ENCODE measurements around the gene MTMR11.

GRCh38 chr1:149906570-149907075 lies 30.1 kb downstream of the MTMR11 start:
- TF ChIP-seq POLR2A (IDR thresholded peaks at IDR 0.05), result no peak
- TF ChIP-seq, protein P1, sequence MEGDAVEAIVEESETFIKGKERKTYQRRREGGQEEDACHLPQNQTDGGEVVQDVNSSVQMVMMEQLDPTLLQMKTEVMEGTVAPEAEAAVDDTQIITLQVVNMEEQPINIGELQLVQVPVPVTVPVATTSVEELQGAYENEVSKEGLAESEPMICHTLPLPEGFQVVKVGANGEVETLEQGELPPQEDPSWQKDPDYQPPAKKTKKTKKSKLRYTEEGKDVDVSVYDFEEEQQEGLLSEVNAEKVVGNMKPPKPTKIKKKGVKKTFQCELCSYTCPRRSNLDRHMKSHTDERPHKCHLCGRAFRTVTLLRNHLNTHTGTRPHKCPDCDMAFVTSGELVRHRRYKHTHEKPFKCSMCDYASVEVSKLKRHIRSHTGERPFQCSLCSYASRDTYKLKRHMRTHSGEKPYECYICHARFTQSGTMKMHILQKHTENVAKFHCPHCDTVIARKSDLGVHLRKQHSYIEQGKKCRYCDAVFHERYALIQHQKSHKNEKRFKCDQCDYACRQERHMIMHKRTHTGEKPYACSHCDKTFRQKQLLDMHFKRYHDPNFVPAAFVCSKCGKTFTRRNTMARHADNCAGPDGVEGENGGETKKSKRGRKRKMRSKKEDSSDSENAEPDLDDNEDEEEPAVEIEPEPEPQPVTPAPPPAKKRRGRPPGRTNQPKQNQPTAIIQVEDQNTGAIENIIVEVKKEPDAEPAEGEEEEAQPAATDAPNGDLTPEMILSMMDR (IDR thresholded peaks at IDR 0.05), result no peak
